ENCODE results near the gene PELI1.

The PELI1 gene

DNA sequence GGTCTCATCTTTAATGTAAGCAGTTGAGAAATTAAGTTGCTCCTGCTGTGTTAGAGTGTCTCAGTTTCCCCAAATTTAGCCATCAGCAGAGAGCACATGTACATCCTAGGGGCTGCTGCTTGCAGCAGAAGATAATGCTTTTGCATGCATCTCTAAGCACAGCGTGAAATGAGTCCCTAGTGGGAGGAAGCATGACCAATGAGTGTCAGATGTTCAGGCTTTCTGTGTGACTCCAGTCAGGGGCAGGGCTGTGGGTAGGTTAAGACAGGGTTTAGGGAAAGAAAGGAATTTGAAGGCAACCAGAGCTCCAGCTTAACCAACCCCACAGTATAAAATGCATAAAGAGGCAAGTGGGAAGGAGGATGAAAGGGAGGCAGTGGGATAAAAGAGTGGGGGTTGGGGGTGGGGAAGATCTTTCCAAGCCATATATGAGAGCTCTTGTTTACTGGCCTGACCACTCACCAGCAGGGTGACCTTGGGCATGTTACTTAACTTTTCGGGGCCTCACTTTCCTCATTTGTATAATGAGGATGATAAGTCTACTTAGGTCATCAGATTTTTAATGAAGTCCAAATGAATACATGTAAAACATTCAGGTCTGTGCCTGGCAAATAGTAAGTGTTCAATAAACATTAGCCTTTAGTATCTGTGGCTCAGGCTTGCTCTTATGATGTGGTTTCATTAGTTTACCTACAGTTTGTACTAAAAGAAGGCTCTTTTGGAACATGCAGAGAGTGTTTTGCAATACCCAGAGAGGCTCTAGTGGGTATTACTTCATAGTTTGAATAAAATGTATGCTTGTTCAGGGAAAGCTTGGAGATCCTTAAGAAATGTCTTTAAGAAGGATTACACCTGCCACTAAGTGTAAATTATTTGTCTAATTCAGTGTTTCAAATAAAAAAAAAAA lies 42.7 kb upstream of the PELI1 start:
- TF ChIP-seq, protein P1, sequence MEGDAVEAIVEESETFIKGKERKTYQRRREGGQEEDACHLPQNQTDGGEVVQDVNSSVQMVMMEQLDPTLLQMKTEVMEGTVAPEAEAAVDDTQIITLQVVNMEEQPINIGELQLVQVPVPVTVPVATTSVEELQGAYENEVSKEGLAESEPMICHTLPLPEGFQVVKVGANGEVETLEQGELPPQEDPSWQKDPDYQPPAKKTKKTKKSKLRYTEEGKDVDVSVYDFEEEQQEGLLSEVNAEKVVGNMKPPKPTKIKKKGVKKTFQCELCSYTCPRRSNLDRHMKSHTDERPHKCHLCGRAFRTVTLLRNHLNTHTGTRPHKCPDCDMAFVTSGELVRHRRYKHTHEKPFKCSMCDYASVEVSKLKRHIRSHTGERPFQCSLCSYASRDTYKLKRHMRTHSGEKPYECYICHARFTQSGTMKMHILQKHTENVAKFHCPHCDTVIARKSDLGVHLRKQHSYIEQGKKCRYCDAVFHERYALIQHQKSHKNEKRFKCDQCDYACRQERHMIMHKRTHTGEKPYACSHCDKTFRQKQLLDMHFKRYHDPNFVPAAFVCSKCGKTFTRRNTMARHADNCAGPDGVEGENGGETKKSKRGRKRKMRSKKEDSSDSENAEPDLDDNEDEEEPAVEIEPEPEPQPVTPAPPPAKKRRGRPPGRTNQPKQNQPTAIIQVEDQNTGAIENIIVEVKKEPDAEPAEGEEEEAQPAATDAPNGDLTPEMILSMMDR (IDR thresholded peaks at IDR 0.05; ENCODE audit: low read depth, low read length, poor library complexity, severe bottlenecking): no peak
- no peak for TF ChIP-seq EZH2phosphoT487 (IDR thresholded peaks at IDR 0.05; ENCODE audit: borderline replicate concordance, low read length)
- Histone ChIP-seq H3K36me3 (ENCODE audit: control insufficient read depth, low read length) (no peaks in the 10 kb centered on the region), H3K27ac (ENCODE audit: low read depth, low read length) (no peak overlapping the region)

GRCh38 chr2:64179582-64180321 lies 35.5 kb upstream of the PELI1 start:
- H3K4me3 ChIP-seq (ENCODE audit: low read length): no peak overlapping the region
- no peaks in the 10 kb centered on the region for H3F3A ChIP-seq (ENCODE audit: control insufficient read depth, insufficient read depth)
- H3K27ac ChIP-seq (ENCODE audit: low read depth, low read length): no peak overlapping the region

More for the DNA sequence above, 42.7 kb upstream of the PELI1 start:
- peak overlapping the region; percentile 19 for H3K4me2 ChIP-seq (ENCODE audit: low read length)
- no peaks in the 10 kb centered on the region for H3K27me3 ChIP-seq (ENCODE audit: control insufficient read depth, low read length)
- peaks cover 56% of the 10 kb centered on the region for H3K4me1 ChIP-seq (ENCODE audit: control insufficient read depth, low read length)
- no peaks in the 10 kb centered on the region for H3K9me3 ChIP-seq (ENCODE audit: control insufficient read depth, insufficient read depth, low read length)
- no peaks in the 10 kb centered on the region for H3K9me2 ChIP-seq (replicated peaks; ENCODE audit: control insufficient read depth, low read length)
- H4K20me1 ChIP-seq (ENCODE audit: control insufficient read depth, insufficient read depth, low read depth, low read length): no peaks in the 10 kb centered on the region
- H3K4me3 ChIP-seq (ENCODE audit: low read length): no peak overlapping the region
- no peaks in the 10 kb centered on the region for H3K79me2 ChIP-seq (ENCODE audit: control insufficient read depth, low read length)
- 0 out of 2 replicates have a peak, but pooled peaks cover 4% of the 10 kb centered on the region for H3F3A ChIP-seq (ENCODE audit: control insufficient read depth, insufficient read depth)

GRCh38 chr2:64177315-64177714 lies 33.1 kb upstream of the PELI1 start:
- H3K9me3 ChIP-seq (ENCODE audit: control insufficient read depth, insufficient read depth, low read length): no peaks in the 10 kb centered on the region
- no peaks in the 10 kb centered on the region for H3K9me2 ChIP-seq (replicated peaks; ENCODE audit: control insufficient read depth, low read length)
- H3K4me1 ChIP-seq (ENCODE audit: control insufficient read depth, low read length): peaks cover 27% of the 10 kb centered on the region
- H3K4me3 ChIP-seq (ENCODE audit: low read length): no peak overlapping the region
- H3K79me2 ChIP-seq (ENCODE audit: control insufficient read depth, low read length): no peaks in the 10 kb centered on the region
- H3K36me3 ChIP-seq (ENCODE audit: control insufficient read depth, low read length): peaks cover 3% of the 10 kb centered on the region; the same call in 1 of the 2 replicates
- H3F3A ChIP-seq (ENCODE audit: control insufficient read depth, insufficient read depth): 0 out of 2 replicates have a peak, but pooled peaks cover 2% of the 10 kb centered on the region
- TF ChIP-seq, protein P1 (IDR thresholded peaks at IDR 0.05; ENCODE audit: low read depth, low read length, poor library complexity, severe bottlenecking): no peak
- TF ChIP-seq EZH2phosphoT487 (IDR thresholded peaks at IDR 0.05; ENCODE audit: borderline replicate concordance, low read length): no peak
- no peaks in the 10 kb centered on the region for H4K20me1 ChIP-seq (ENCODE audit: control insufficient read depth, insufficient read depth, low read depth, low read length)
- no peaks in the 10 kb centered on the region for H3K27me3 ChIP-seq (ENCODE audit: control insufficient read depth, low read length)
- H3K27ac ChIP-seq (ENCODE audit: low read depth, low read length): no peak overlapping the region
- H3K4me2 ChIP-seq (ENCODE audit: low read length): no peak overlapping the region

More at GRCh38 chr2:64179582-64180321, 35.5 kb upstream of the PELI1 start:
- Histone ChIP-seq H3K79me2 (ENCODE audit: control insufficient read depth, low read length) (no peaks in the 10 kb centered on the region), H3K4me2 (ENCODE audit: low read length) (no peak overlapping the region), H3K9me2 (replicated peaks; ENCODE audit: control insufficient read depth, low read length) (no peaks in the 10 kb centered on the region), H3K9me3 (ENCODE audit: control insufficient read depth, insufficient read depth, low read length) (no peaks in the 10 kb centered on the region), H3K4me1 (ENCODE audit: control insufficient read depth, low read length) (peaks cover 6% of the 10 kb centered on the region), H3K27me3 (ENCODE audit: control insufficient read depth, low read length) (no peaks in the 10 kb centered on the region), H4K20me1 (ENCODE audit: control insufficient read depth, insufficient read depth, low read depth, low read length) (no peaks in the 10 kb centered on the region), H3K36me3 (ENCODE audit: control insufficient read depth, low read length) (peaks cover 3% of the 10 kb centered on the region; the same call in 1 of the 2 replicates)
- TF ChIP-seq, protein P1 (IDR thresholded peaks at IDR 0.05; ENCODE audit: low read depth, low read length, poor library complexity, severe bottlenecking): no peak
- no peak for TF ChIP-seq EZH2phosphoT487 (IDR thresholded peaks at IDR 0.05; ENCODE audit: borderline replicate concordance, low read length)

Data from DOHH2 (cell line).